Transverse colon (tissue), 3 donors: ENCODE measurements around the gene CEP57L1.

Experiments
- CTCF ChIP-seq, 5 experiments: fragments of 200-600 bp in 3 of 5; fragments of 450-650 bp in 2 of 5; sonication (generic) in 3 of 5; IDR thresholded peaks; 1 replicate in 2 of 5; 2 replicates in 3 of 5; pipeline ENCODE4 v1.5.1; 2016 to 2017; ENCODE audit warnings: antibody characterized with exemption in 5 of 5, inconsistent platforms in 3 of 5, mild to moderate bottlenecking in 2 of 5, moderate library complexity in 1 of 5
- POLR2A ChIP-seq: fragments of 450-650 bp; IDR thresholded peaks from one replicate; pipeline ENCODE4 v1.6.1; 2016; ENCODE audit warnings: antibody characterized with exemption, mild to moderate bottlenecking, moderate library complexity

GRCh38 chr6:109188115-109188411, 92.8 kb downstream of the CEP57L1 start:
- TF ChIP-seq POLR2A (no peak), CTCF (IDR thresholded peaks at IDR 0.05) (no peak)
